ENCODE results near the gene VPS26A. TPM values are rescaled to one million over a fixed set of nuclear protein-coding genes. Genes with fewer than 3 reads are reported as not detected.

The VPS26A gene
- total RNA-seq, 1 donor from 2014 or later = 42.6 TPM

GRCh38 chr10:69201045-69201444 is 77.1 kb downstream of the VPS26A start:
- H3K27me3 ChIP-seq (ENCODE audit: control insufficient read depth, insufficient read depth, low read length) = no peaks in the 10 kb centered on the region
- peaks cover 19% of the 10 kb centered on the region for H3K36me3 ChIP-seq (ENCODE audit: control insufficient read depth, insufficient read depth, low read length)
- FAIRE-seq = no peak
- TF ChIP-seq, protein P1, sequence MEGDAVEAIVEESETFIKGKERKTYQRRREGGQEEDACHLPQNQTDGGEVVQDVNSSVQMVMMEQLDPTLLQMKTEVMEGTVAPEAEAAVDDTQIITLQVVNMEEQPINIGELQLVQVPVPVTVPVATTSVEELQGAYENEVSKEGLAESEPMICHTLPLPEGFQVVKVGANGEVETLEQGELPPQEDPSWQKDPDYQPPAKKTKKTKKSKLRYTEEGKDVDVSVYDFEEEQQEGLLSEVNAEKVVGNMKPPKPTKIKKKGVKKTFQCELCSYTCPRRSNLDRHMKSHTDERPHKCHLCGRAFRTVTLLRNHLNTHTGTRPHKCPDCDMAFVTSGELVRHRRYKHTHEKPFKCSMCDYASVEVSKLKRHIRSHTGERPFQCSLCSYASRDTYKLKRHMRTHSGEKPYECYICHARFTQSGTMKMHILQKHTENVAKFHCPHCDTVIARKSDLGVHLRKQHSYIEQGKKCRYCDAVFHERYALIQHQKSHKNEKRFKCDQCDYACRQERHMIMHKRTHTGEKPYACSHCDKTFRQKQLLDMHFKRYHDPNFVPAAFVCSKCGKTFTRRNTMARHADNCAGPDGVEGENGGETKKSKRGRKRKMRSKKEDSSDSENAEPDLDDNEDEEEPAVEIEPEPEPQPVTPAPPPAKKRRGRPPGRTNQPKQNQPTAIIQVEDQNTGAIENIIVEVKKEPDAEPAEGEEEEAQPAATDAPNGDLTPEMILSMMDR (IDR thresholded peaks at IDR 0.05; ENCODE audit: insufficient read depth, low read length, severe bottlenecking) = no peak
- no peak for DNase-seq (ENCODE audit: low read depth)
- H3K4me3 ChIP-seq (ENCODE audit: low read depth, low read length) = no peak overlapping the region

- FAIRE-seq = no peak
- TF ChIP-seq, protein P1 (IDR thresholded peaks at IDR 0.05; ENCODE audit: insufficient read depth, low read length, severe bottlenecking) = no peak
- no peaks in the 10 kb centered on the region for H3K27me3 ChIP-seq (ENCODE audit: control insufficient read depth, insufficient read depth, low read length)
- DNase-seq (ENCODE audit: low read depth) = no peak
- H3K36me3 ChIP-seq (ENCODE audit: control insufficient read depth, insufficient read depth, low read length) = peaks cover 19% of the 10 kb centered on the region
- H3K4me3 ChIP-seq (ENCODE audit: low read depth, low read length) = no peak overlapping the region
These were observed 78.4 kb downstream of the VPS26A start for GRCh38 chr10:69202332-69202731.

GRCh38 chr10:69208761-69209160 is 84.8 kb downstream of the VPS26A start:
- no peak for DNase-seq (ENCODE audit: low read depth)
- no peak for FAIRE-seq
- TF ChIP-seq, protein P1 (IDR thresholded peaks at IDR 0.05; ENCODE audit: insufficient read depth, low read length, severe bottlenecking) = no peak
- peaks cover 8% of the 10 kb centered on the region for H3K36me3 ChIP-seq (ENCODE audit: control insufficient read depth, insufficient read depth, low read length)
- H3K4me3 ChIP-seq (ENCODE audit: low read depth, low read length) = no peak overlapping the region
- no peaks in the 10 kb centered on the region for H3K27me3 ChIP-seq (ENCODE audit: control insufficient read depth, insufficient read depth, low read length)

DNA sequence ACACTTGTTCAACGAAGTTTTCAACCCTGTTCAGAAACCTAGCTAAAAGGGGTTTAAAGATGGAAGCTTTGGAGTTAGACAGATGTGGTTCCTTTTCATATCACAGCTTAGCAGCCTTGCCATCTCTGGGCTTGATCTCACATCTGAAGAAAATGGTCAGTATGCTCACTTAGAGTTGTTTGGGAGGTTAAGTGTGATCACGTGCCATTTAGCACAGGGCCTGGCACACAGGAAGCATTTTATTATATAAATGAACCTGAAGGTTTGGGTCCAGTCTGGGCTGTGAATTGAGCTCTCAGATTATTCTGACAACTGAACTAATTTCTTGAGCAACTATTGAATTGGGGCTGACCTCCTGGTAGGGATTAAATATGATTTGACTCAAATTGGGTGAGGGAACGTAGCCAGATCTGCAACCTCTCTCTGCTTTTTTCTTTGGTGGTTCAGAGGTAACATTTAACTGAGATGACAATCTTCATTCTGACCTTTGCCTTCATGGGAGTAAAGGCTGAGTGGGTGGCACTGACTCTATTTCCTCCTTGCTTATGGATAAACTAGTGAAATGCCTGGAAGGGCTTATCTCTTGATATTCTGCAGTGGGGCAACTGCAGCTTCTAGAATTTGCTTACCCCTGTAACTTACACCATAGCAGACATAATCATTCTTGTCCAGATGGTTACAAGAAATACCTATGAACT is 86.0 kb downstream of the VPS26A start:
- no peak for FAIRE-seq
- TF ChIP-seq, protein P1 (IDR thresholded peaks at IDR 0.05; ENCODE audit: insufficient read depth, low read length, severe bottlenecking) = no peak
- no peak for DNase-seq (ENCODE audit: low read depth)
- Histone ChIP-seq H3K36me3 (ENCODE audit: control insufficient read depth, insufficient read depth, low read length) (peaks cover 5% of the 10 kb centered on the region), H3K4me3 (ENCODE audit: low read depth, low read length) (no peak overlapping the region), H3K27me3 (ENCODE audit: control insufficient read depth, insufficient read depth, low read length) (no peaks in the 10 kb centered on the region)

GRCh38 chr10:69211104-69211503 is 87.1 kb downstream of the VPS26A start:
- TF ChIP-seq, protein P1 (IDR thresholded peaks at IDR 0.05; ENCODE audit: insufficient read depth, low read length, severe bottlenecking) = no peak
- H3K27me3 ChIP-seq (ENCODE audit: control insufficient read depth, insufficient read depth, low read length) = no peaks in the 10 kb centered on the region
- no peak for FAIRE-seq
- DNase-seq (ENCODE audit: low read depth) = no peak
- peaks cover 2% of the 10 kb centered on the region for H3K36me3 ChIP-seq (ENCODE audit: control insufficient read depth, insufficient read depth, low read length)
- no peak overlapping the region for H3K4me3 ChIP-seq (ENCODE audit: low read depth, low read length)

GRCh38 chr10:69211524-69211923 is 87.5 kb downstream of the VPS26A start:
- Histone ChIP-seq H3K36me3 (ENCODE audit: control insufficient read depth, insufficient read depth, low read length) (peaks cover 2% of the 10 kb centered on the region), H3K4me3 (ENCODE audit: low read depth, low read length) (no peak overlapping the region), H3K27me3 (ENCODE audit: control insufficient read depth, insufficient read depth, low read length) (no peaks in the 10 kb centered on the region)
- no peak for FAIRE-seq
- no peak for DNase-seq (ENCODE audit: low read depth)
- TF ChIP-seq, protein P1 (IDR thresholded peaks at IDR 0.05; ENCODE audit: insufficient read depth, low read length, severe bottlenecking) = no peak

All from bronchial epithelial cell (primary cell).